ENCODE results near the gene LDLRAD3. TPM values are rescaled to one million over a fixed set of nuclear protein-coding genes. Genes with fewer than 3 reads are reported as not detected.

The LDLRAD3 gene
- polyA plus RNA-seq, 1 of the 3 experiments (the other 2 are of a cell fraction) = 10.6 TPM

GRCh38 chr11:35918716-35919115 is 25.1 kb upstream of the LDLRAD3 start:
- Histone ChIP-seq H3K4me1 (ENCODE audit: control insufficient read depth in 1 of 2, insufficient read depth in 2 of 2, low read depth in 1 of 2, low read length in 1 of 2) (0 out of 4 replicates have a peak, but pooled peaks cover 0 to 4% of the 10 kb centered on the region in 2 experiments), H3K27ac (ENCODE audit: low read depth in 2 of 2, low read length in 1 of 2) (no peak overlapping the region), H3K36me3 (replicated peaks in 1 of 2; ENCODE audit: control insufficient read depth in 1 of 2, insufficient read depth in 2 of 2, low read length in 1 of 2) (no peaks in the 10 kb centered on the region), H2AFZ (ENCODE audit: low read depth) (no peak overlapping the region), H3K4me2 (no peak overlapping the region), H3K9me3 (no peaks in the 10 kb centered on the region), H3K79me2 (ENCODE audit: insufficient read depth) (no peaks in the 10 kb centered on the region), H3K27me3 (ENCODE audit: insufficient read depth) (no peaks in the 10 kb centered on the region), H3K4me3 (ENCODE audit: low read depth in 2 of 2, low read length in 1 of 2) (no peak overlapping the region), H3K9me2 (no peaks in the 10 kb centered on the region), H3F3A (replicated peaks; ENCODE audit: insufficient read depth) (no peaks in the 10 kb centered on the region), H3K9ac (no peak overlapping the region), H4K20me1 (ENCODE audit: insufficient read depth) (no peaks in the 10 kb centered on the region)
- ChIA-PET CTCF (interaction anchor here (1.2 kb wide), 1 partner anchor 303 kb away, joined by 3 read pairs; no protein-coding TSS in a partner anchor), POLR2A (no interaction called here)
- 84% methylated on average over 2 of the region's 2 CpGs for WGBS (ENCODE audit: low lambda C conversion rate)
- no peak for DNase-seq
- TF ChIP-seq SMC3 (IDR thresholded peaks at IDR 0.05; ENCODE audit: low read depth, low read length) (no peak), USF1 (IDR thresholded peaks at IDR 0.05; ENCODE audit: borderline replicate concordance, low read depth) (no peak), TAF1 (IDR thresholded peaks at IDR 0.05; ENCODE audit: borderline replicate concordance, low read depth, low read length) (no peak), RFX5 (IDR thresholded peaks at IDR 0.05; ENCODE audit: low read length) (no peak), TEAD4 (IDR thresholded peaks at IDR 0.05; ENCODE audit: borderline replicate concordance, insufficient read depth) (no peak), RAD21 (IDR thresholded peaks at IDR 0.05; ENCODE audit: low read length) (no peak), NRF1 (IDR thresholded peaks at IDR 0.05; ENCODE audit: low read depth, low read length) (no peak), EP300 (IDR thresholded peaks at IDR 0.05; ENCODE audit: borderline replicate concordance in 1 of 2, low read depth in 1 of 2, low read length in 1 of 2) (no peak), TCF12 (IDR thresholded peaks at IDR 0.05) (no peak), ELF1 (IDR thresholded peaks at IDR 0.05) (no peak), MXI1 (IDR thresholded peaks at IDR 0.05; ENCODE audit: low read depth, low read length) (no peak)

- no peaks in the 10 kb centered on the region for H3K9me3 ChIP-seq
- no peaks in the 10 kb centered on the region for H3K79me2 ChIP-seq (ENCODE audit: insufficient read depth)
- 0 out of 4 replicates have a peak, but pooled peaks cover 0 to 4% of the 10 kb centered on the region in 2 experiments for H3K4me1 ChIP-seq (ENCODE audit: control insufficient read depth in 1 of 2, insufficient read depth in 2 of 2, low read depth in 1 of 2, low read length in 1 of 2)
- H3K4me2 ChIP-seq = no peak overlapping the region
- H3F3A ChIP-seq (replicated peaks; ENCODE audit: insufficient read depth) = no peaks in the 10 kb centered on the region
- H3K9ac ChIP-seq = no peak overlapping the region
- H4K20me1 ChIP-seq (ENCODE audit: insufficient read depth) = no peaks in the 10 kb centered on the region
- WGBS (ENCODE audit: low lambda C conversion rate) = 68% methylated on average over 3 of the region's 3 CpGs
- H3K27me3 ChIP-seq (ENCODE audit: insufficient read depth) = no peaks in the 10 kb centered on the region
- H3K9me2 ChIP-seq = no peaks in the 10 kb centered on the region
- H2AFZ ChIP-seq (ENCODE audit: low read depth) = no peak overlapping the region
- H3K4me3 ChIP-seq (ENCODE audit: low read depth in 2 of 2, low read length in 1 of 2) = no peak overlapping the region
- ChIA-PET CTCF (interaction anchor here (0.9 kb wide), 1 partner anchor 340 kb away, joined by 3 read pairs; no protein-coding TSS in a partner anchor), POLR2A (no interaction called here)
- DNase-seq = no peak
- H3K36me3 ChIP-seq (replicated peaks in 1 of 2; ENCODE audit: control insufficient read depth in 1 of 2, insufficient read depth in 2 of 2, low read length in 1 of 2) = no peaks in the 10 kb centered on the region
- TF ChIP-seq FOXM1 (IDR thresholded peaks at IDR 0.05; ENCODE audit: low read depth) (no peak), RCOR1 (IDR thresholded peaks at IDR 0.05; ENCODE audit: low read length) (no peak), TCF12 (IDR thresholded peaks at IDR 0.05) (no peak), SMC3 (IDR thresholded peaks at IDR 0.05; ENCODE audit: low read depth, low read length) (no peak), JUND (IDR thresholded peaks at IDR 0.05) (no peak), POLR2AphosphoS5 (IDR thresholded peaks at IDR 0.05; ENCODE audit: low read depth, low read length) (no peak), RFX5 (IDR thresholded peaks at IDR 0.05; ENCODE audit: low read length) (no peak), RAD21 (IDR thresholded peaks at IDR 0.05; ENCODE audit: low read length) (no peak), FOXJ3 (CRISPR knock-in tag; IDR thresholded peaks at IDR 0.05) (no peak)
- H3K27ac ChIP-seq (ENCODE audit: low read depth in 2 of 2, low read length in 1 of 2) = no peak overlapping the region
These were observed 24.6 kb upstream of the LDLRAD3 start for GRCh38 chr11:35919244-35919643.

Measured in SK-N-SH (cell line).